C4-2B (cell line): ENCODE results near the gene EEIG1.

Experiments used
- CTCF ChIP-seq: fragments of 450-650 bp; conservative IDR thresholded peaks from 2 replicates; pipeline ENCODE4 v1.5.1; 2017; ENCODE audit warnings: mild to moderate bottlenecking
- ZFX ChIP-seq: fragments of 450-650 bp; IDR thresholded peaks from 2 replicates; pipeline ENCODE4 v1.6.1; 2017

- TF ChIP-seq CTCF (no peak), ZFX (no peak)
Observed at GRCh38 chr9:128001151-128001778, 20.5 kb upstream of the EEIG1 start.
